Measurements from ENCODE around the gene PILRA. TPM values are rescaled to one million over a fixed set of nuclear protein-coding genes. Genes with fewer than 3 reads are reported as not detected.

PILRA gene
- total and polyA plus RNA-seq, 2 experiments from 2014 or later = 0.38 to 5.3 TPM

GRCh38 chr7:100367251-100367620, 6.1 kb upstream of the PILRA start (continued):
- TF ChIP-seq CREB1 (CRISPR knock-in tag; IDR thresholded peaks at IDR 0.05; ENCODE audit: low read depth) (no peak), NANOG (IDR thresholded peaks at IDR 0.05; ENCODE audit: borderline replicate concordance) (no peak)

DNA sequence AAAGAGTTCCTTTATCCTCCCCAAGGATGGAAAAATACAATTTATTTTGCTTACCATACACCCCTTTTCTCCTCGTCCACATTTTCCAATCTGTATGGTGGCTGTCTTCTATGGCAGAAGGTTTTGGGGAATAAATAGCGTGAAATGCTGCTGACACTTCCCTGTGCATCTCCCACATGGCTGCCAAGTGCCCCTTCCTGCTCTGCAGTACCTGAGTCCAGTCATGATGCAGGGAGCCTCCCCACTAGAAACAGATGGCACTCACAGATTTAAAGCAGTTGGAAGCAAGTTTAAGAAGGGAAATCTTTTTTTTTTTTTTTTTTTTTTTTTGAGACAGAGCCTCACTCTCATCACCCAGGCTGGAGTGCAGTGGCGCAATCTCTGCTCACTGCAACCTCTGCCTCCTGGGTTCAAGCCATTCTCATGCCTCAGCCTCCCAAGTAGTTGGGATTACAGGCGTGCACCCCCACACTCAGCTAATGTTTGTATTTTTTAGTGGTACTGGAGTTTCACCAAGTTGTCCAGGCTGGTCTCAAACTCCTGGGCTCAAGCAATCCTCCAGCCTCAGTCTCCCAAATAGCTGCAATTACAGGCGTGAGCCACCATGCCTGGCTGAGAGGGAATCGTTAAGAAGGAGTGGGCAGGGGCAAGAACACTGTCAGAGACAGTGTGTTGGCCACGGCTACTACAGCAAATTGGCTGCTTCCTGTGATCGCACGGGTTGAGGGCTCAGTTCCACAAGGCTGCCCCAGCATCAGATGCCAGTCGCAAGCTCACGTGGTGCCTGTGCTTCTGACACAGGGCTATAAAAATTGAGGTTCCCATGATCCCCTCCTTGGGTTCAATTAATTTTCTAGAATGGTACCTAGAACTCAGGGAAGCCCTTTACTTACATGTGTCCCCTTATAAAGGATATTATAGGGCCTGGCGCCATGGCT, 5.3 kb upstream of the PILRA start:
- Histone ChIP-seq H3K4me3 (no peak overlapping the region), H4K20me1 (replicated peaks; ENCODE audit: insufficient read depth) (no peaks in the 10 kb centered on the region; the same call in none of the 2 replicates), H3K4me1 (ENCODE audit: insufficient read depth) (peaks cover 13% of the 10 kb centered on the region), H3F3A (replicated peaks; ENCODE audit: low read depth) (0 out of 2 replicates have a peak, but pooled peaks cover 7% of the 10 kb centered on the region), H2AFZ (no peak overlapping the region), H3K79me2 (replicated peaks; ENCODE audit: insufficient read depth) (no peaks in the 10 kb centered on the region), H3K27ac (ENCODE audit: low read depth) (no peak overlapping the region), H3K36me3 (ENCODE audit: insufficient read depth) (no peaks in the 10 kb centered on the region), H3K27me3 (ENCODE audit: insufficient read depth) (no peaks in the 10 kb centered on the region), H3K9me2 (ENCODE audit: insufficient read depth) (no peaks in the 10 kb centered on the region), H3K4me2 (no peak overlapping the region)
- Mint-ChIP-seq H3K9me3 (no peaks in the 10 kb centered on the region), H3K4me1 (peaks cover 37% of the 10 kb centered on the region), H3K4me3 (no peak overlapping the region), H3K36me3 (ENCODE audit: low read depth) (peaks cover 27% of the 10 kb centered on the region), H3K27me3 (ENCODE audit: insufficient read depth, low read depth, poor library complexity) (peaks cover 12% of the 10 kb centered on the region), H3K27ac (no peak overlapping the region)
- no peak for ATAC-seq
- no peak for DNase-seq (ENCODE audit: low spot score)
- TF ChIP-seq, protein P1, sequence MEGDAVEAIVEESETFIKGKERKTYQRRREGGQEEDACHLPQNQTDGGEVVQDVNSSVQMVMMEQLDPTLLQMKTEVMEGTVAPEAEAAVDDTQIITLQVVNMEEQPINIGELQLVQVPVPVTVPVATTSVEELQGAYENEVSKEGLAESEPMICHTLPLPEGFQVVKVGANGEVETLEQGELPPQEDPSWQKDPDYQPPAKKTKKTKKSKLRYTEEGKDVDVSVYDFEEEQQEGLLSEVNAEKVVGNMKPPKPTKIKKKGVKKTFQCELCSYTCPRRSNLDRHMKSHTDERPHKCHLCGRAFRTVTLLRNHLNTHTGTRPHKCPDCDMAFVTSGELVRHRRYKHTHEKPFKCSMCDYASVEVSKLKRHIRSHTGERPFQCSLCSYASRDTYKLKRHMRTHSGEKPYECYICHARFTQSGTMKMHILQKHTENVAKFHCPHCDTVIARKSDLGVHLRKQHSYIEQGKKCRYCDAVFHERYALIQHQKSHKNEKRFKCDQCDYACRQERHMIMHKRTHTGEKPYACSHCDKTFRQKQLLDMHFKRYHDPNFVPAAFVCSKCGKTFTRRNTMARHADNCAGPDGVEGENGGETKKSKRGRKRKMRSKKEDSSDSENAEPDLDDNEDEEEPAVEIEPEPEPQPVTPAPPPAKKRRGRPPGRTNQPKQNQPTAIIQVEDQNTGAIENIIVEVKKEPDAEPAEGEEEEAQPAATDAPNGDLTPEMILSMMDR (conservative IDR thresholded peaks at IDR 0.05; ENCODE audit: low read depth in 2 of 2) = no peak
- TF ChIP-seq CREB1 (CRISPR knock-in tag; IDR thresholded peaks at IDR 0.05; ENCODE audit: low read depth) (no peak), ETS1 (IDR thresholded peaks at IDR 0.05) (no peak), JUNB (IDR thresholded peaks at IDR 0.05; ENCODE audit: unreplicated experiment) (no peak), NANOG (IDR thresholded peaks at IDR 0.05; ENCODE audit: borderline replicate concordance) (no peak), EZH2 (IDR thresholded peaks at IDR 0.05; ENCODE audit: low read depth, unreplicated experiment) (no peak), ZNF462 (CRISPR knock-in tag; IDR thresholded peaks at IDR 0.05) (no peak), STAT1 (IDR thresholded peaks at IDR 0.05; ENCODE audit: unreplicated experiment) (no peak), POLR2AphosphoS5 (IDR thresholded peaks at IDR 0.05; ENCODE audit: low read depth) (no peak), EZH2phosphoT487 (IDR thresholded peaks at IDR 0.05; ENCODE audit: unreplicated experiment) (no peak)
- TF ChIP-seq, protein P2, sequence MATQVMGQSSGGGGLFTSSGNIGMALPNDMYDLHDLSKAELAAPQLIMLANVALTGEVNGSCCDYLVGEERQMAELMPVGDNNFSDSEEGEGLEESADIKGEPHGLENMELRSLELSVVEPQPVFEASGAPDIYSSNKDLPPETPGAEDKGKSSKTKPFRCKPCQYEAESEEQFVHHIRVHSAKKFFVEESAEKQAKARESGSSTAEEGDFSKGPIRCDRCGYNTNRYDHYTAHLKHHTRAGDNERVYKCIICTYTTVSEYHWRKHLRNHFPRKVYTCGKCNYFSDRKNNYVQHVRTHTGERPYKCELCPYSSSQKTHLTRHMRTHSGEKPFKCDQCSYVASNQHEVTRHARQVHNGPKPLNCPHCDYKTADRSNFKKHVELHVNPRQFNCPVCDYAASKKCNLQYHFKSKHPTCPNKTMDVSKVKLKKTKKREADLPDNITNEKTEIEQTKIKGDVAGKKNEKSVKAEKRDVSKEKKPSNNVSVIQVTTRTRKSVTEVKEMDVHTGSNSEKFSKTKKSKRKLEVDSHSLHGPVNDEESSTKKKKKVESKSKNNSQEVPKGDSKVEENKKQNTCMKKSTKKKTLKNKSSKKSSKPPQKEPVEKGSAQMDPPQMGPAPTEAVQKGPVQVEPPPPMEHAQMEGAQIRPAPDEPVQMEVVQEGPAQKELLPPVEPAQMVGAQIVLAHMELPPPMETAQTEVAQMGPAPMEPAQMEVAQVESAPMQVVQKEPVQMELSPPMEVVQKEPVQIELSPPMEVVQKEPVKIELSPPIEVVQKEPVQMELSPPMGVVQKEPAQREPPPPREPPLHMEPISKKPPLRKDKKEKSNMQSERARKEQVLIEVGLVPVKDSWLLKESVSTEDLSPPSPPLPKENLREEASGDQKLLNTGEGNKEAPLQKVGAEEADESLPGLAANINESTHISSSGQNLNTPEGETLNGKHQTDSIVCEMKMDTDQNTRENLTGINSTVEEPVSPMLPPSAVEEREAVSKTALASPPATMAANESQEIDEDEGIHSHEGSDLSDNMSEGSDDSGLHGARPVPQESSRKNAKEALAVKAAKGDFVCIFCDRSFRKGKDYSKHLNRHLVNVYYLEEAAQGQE (IDR thresholded peaks at IDR 0.05; ENCODE audit: unreplicated experiment) = no peak
